Right renal pelvis (tissue), 4 donors: ENCODE results near the gene GAS2L3. TPM values are rescaled to one million over a fixed set of nuclear protein-coding genes. Genes with fewer than 3 reads are reported as not detected.
A peak's percentile ranks its signal among the peaks of the same experiment; 100 is the strongest.
"Not testable (repeated sequence)": the region's sequence is repeated elsewhere in the genome, so short reads cannot be mapped to it uniquely, and the experiment has no call there.

ENCODE experiments used
- DNase-seq, 4 donors: peaks; one replicate each; pipeline ENCODE4 v3.0.0-alpha.2; 2013; ENCODE audit warnings: low read depth in 4 of 4, low spot score in 3 of 4, missing footprints in 1 of 4
- polyA plus RNA-seq, 4 donors: library from polyadenylated mRNA; unstranded; fragments of 120-200 nt; gene quantifications; one replicate each; pipeline ENCODE4 v1.2.1, GENCODE V29; 2013; ENCODE audit not compliant: insufficient read length in 4 of 4

GAS2L3 gene
- polyA plus RNA-seq: 10 to 100 TPM; 16.1 to 20.9 (median 19.2) TPM

GRCh38 chr12:100573292-100574186, at the start of gene GAS2L3:
Gene GAS2L3 (plus strand): TSS chr12:100573684. CDS start chr12:100594905, 21,221 bp downstream.
- peak; percentile 71 to 81 (median 72) for DNase-seq

- no peak for DNase-seq
Observed at GRCh38 chr12:100528034-100528433, 45.5 kb upstream of the GAS2L3 start.

- DNase-seq: no peak
Observed at GRCh38 chr12:100528471-100529127, 44.9 kb upstream of the GAS2L3 start.

- no peak for DNase-seq
Observed at GRCh38 chr12:100529756-100530350, 43.6 kb upstream of the GAS2L3 start.

- no peak for DNase-seq
Observed at GRCh38 chr12:100533376-100533775, 40.1 kb upstream of the GAS2L3 start.

- no peak for DNase-seq
Observed at GRCh38 chr12:100534625-100535227, 38.8 kb upstream of the GAS2L3 start.

GRCh38 chr12:100539202-100539601, 34.3 kb upstream of the GAS2L3 start:
- DNase-seq: peak; percentile 26 to 36 (median 30)

- DNase-seq: no peak
Observed at GRCh38 chr12:100544165-100544564, 29.3 kb upstream of the GAS2L3 start.

- no peak for DNase-seq
Observed at GRCh38 chr12:100545092-100545491, 28.4 kb upstream of the GAS2L3 start.

- DNase-seq: no peak
Observed at GRCh38 chr12:100553936-100554335, 19.5 kb upstream of the GAS2L3 start.

GRCh38 chr12:100554608-100555077, 18.8 kb upstream of the GAS2L3 start:
- peak; percentile 59 to 83 (median 73) for DNase-seq

- DNase-seq: no peak
Observed at GRCh38 chr12:100555722-100556121, 17.8 kb upstream of the GAS2L3 start.

- no peak for DNase-seq
Observed at GRCh38 chr12:100557357-100557756, 16.1 kb upstream of the GAS2L3 start.

GRCh38 chr12:100559261-100559660, 14.2 kb upstream of the GAS2L3 start:
- not testable (repeated sequence) for DNase-seq

- no peak for DNase-seq
Observed at GRCh38 chr12:100564090-100564489, 9.4 kb upstream of the GAS2L3 start.

- DNase-seq: no peak
Observed at GRCh38 chr12:100564905-100565467, 8.5 kb upstream of the GAS2L3 start.

- DNase-seq: no peak
Observed at GRCh38 chr12:100565987-100566545, 7.4 kb upstream of the GAS2L3 start.

- DNase-seq: no peak
Observed at GRCh38 chr12:100566887-100567637, 6.4 kb upstream of the GAS2L3 start.

- no peak for DNase-seq
Observed at GRCh38 chr12:100567945-100568344, 5.5 kb upstream of the GAS2L3 start.
